WTC11 (cell line): ENCODE measurements around the gene IPO4. TPM values are rescaled to one million over a fixed set of nuclear protein-coding genes. Genes with fewer than 3 reads are reported as not detected.

Experiments used
- ATAC-seq: fragments of 200-7000 bp; cut with Tn5 transposase; 2 replicates; pipeline ENCODE4 v1.10.0; 2021; ENCODE audit warnings: mild to moderate bottlenecking, moderate library complexity
- CTCF ChIA-PET: fragments of 300-600 bp; sonication (Branson Sonifier 250); formaldehyde crosslinking; loops from one replicate; lab custom pipeline; 2021; ENCODE audit warnings: antibody characterized with exemption; lab: Charles Lee
- POLR2A ChIA-PET: fragments of 350-600 bp; sonication (Branson Sonifier 250); formaldehyde crosslinking; loops from one replicate; lab custom pipeline; 2021; ENCODE audit warnings: antibody characterized with exemption; lab: Charles Lee
- DNase-seq: peaks from one replicate; pipeline ENCODE4 v3.0.0; 2021; ENCODE audit warnings: low spot score
- H3K27ac Mint-ChIP-seq: 2 replicates; pipeline ENCODE4 v1.8.0; 2021; ENCODE audit warnings: mixed read lengths
- H3K27me3 Mint-ChIP-seq: 2 replicates; pipeline ENCODE4 v1.8.0; 2021; ENCODE audit warnings: low read depth, mild to moderate bottlenecking, moderate library complexity, mixed read lengths
- H3K36me3 Mint-ChIP-seq: 2 replicates; pipeline ENCODE4 v1.8.0; 2021; ENCODE audit warnings: mixed read lengths
- H3K4me1 Mint-ChIP-seq: 2 replicates; pipeline ENCODE4 v1.8.0; 2022; ENCODE audit warnings: mixed read lengths
- H3K4me3 Mint-ChIP-seq: 2 replicates; pipeline ENCODE4 v1.8.0; 2021; ENCODE audit warnings: mild to moderate bottlenecking, moderate library complexity, mixed read lengths
- H3K9me3 Mint-ChIP-seq: 2 replicates; pipeline ENCODE4 v1.8.0; 2021; ENCODE audit warnings: mixed read lengths
- CBFB ChIP-seq: sonication (generic); formaldehyde crosslinking; IDR thresholded peaks from 2 replicates; pipeline ENCODE4 v1.8.1; 2022; ENCODE audit warnings: mild to moderate bottlenecking, low read depth, missing genetic modification reagents
- CREM ChIP-seq: sonication (generic); formaldehyde crosslinking; IDR thresholded peaks from 2 replicates; pipeline ENCODE4 v1.8.1; 2022; ENCODE audit warnings: mild to moderate bottlenecking, missing genetic modification reagents, moderate library complexity
- EMX1 ChIP-seq: fragments of 250-450 bp; sonication (Bioruptor Pico); IDR thresholded peaks from 2 replicates; pipeline ENCODE4 v1.8.0; 2021; ENCODE audit warnings: mild to moderate bottlenecking
- ETV6 ChIP-seq: sonication (generic); formaldehyde crosslinking; IDR thresholded peaks from 2 replicates; pipeline ENCODE4 v1.8.1; 2022; ENCODE audit warnings: mild to moderate bottlenecking, missing genetic modification reagents
- FOXJ3 ChIP-seq: sonication (generic); formaldehyde crosslinking; IDR thresholded peaks from 2 replicates; pipeline ENCODE4 v1.9.0; 2021; ENCODE audit warnings: missing genetic modification reagents, mild to moderate bottlenecking, borderline replicate concordance
- KAT7 ChIP-seq: sonication (generic); formaldehyde crosslinking; IDR thresholded peaks from 2 replicates; pipeline ENCODE4 v1.8.1; 2023; ENCODE audit warnings: missing genetic modification reagents, mild to moderate bottlenecking, borderline replicate concordance
- MYBL2 ChIP-seq: sonication (generic); formaldehyde crosslinking; IDR thresholded peaks from 2 replicates; pipeline ENCODE4 v1.8.1; 2023; ENCODE audit warnings: mild to moderate bottlenecking, moderate library complexity, missing genetic modification reagents
- NR1H2 ChIP-seq: sonication (generic); formaldehyde crosslinking; IDR thresholded peaks from 2 replicates; pipeline ENCODE4 v1.9.0; 2021; ENCODE audit warnings: mild to moderate bottlenecking, moderate library complexity, missing genetic modification reagents
- OVOL2 ChIP-seq: fragments of 250-450 bp; sonication (Bioruptor Pico); IDR thresholded peaks from 2 replicates; pipeline ENCODE4 v1.9.0; 2021; ENCODE audit warnings: mild to moderate bottlenecking, borderline replicate concordance
- PREB ChIP-seq: sonication (generic); formaldehyde crosslinking; IDR thresholded peaks from 2 replicates; pipeline ENCODE4 v1.8.1; 2022; ENCODE audit warnings: mild to moderate bottlenecking, missing genetic modification reagents, moderate library complexity, borderline replicate concordance
- RORB ChIP-seq: fragments of 250-450 bp; sonication (Bioruptor Pico); IDR thresholded peaks from 2 replicates; pipeline ENCODE4 v1.9.0; 2021; ENCODE audit warnings: mild to moderate bottlenecking
- SOX15 ChIP-seq: fragments of 250-450 bp; sonication (Bioruptor Pico); IDR thresholded peaks from 2 replicates; pipeline ENCODE4 v1.9.0; 2021; ENCODE audit warnings: mild to moderate bottlenecking
- SP1 ChIP-seq: sonication (generic); formaldehyde crosslinking; conservative IDR thresholded peaks from 2 replicates; pipeline ENCODE4 v1.8.1; 2022; ENCODE audit warnings: missing genetic modification reagents
- ZNF138 ChIP-seq: sonication (generic); formaldehyde crosslinking; conservative IDR thresholded peaks from 2 replicates; pipeline ENCODE4 v1.8.1; 2022; ENCODE audit warnings: mild to moderate bottlenecking, moderate library complexity, missing genetic modification reagents
- ZNF232 ChIP-seq: sonication (generic); formaldehyde crosslinking; IDR thresholded peaks from 2 replicates; pipeline ENCODE4 v1.8.0; 2022; ENCODE audit warnings: mild to moderate bottlenecking, missing genetic modification reagents
- ZNF532 ChIP-seq: fragments of 250-450 bp; sonication (Bioruptor Pico); IDR thresholded peaks from 2 replicates; pipeline ENCODE4 v1.9.0; 2021; ENCODE audit warnings: mild to moderate bottlenecking, borderline replicate concordance
- total RNA-seq: library from RNA; stranded (reverse); gene quantifications from 3 replicates; pipeline ENCODE4 v1.2.3, GENCODE V29; 2021
- TF ChIP-seq, protein P1 (sequence below): fragments of 250-450 bp; sonication (Bioruptor Pico); IDR thresholded peaks from 2 replicates; pipeline ENCODE4 v1.9.0; 2021; ENCODE audit warnings: mild to moderate bottlenecking
- TF ChIP-seq, protein P2 (sequence below): fragments of 200-600 bp; IDR thresholded peaks from 2 replicates; pipeline ENCODE4 v1.8.0; 2022; ENCODE audit warnings: antibody characterized with exemption
- TF ChIP-seq, protein P3 (sequence below): fragments of 250-450 bp; sonication (Bioruptor Pico); IDR thresholded peaks from 2 replicates; pipeline ENCODE4 v2.1.2; 2022; ENCODE audit warnings: mild to moderate bottlenecking, moderate library complexity

The IPO4 gene
- total RNA-seq, 1 experiment from 2014 or later: 128 TPM

DNA sequence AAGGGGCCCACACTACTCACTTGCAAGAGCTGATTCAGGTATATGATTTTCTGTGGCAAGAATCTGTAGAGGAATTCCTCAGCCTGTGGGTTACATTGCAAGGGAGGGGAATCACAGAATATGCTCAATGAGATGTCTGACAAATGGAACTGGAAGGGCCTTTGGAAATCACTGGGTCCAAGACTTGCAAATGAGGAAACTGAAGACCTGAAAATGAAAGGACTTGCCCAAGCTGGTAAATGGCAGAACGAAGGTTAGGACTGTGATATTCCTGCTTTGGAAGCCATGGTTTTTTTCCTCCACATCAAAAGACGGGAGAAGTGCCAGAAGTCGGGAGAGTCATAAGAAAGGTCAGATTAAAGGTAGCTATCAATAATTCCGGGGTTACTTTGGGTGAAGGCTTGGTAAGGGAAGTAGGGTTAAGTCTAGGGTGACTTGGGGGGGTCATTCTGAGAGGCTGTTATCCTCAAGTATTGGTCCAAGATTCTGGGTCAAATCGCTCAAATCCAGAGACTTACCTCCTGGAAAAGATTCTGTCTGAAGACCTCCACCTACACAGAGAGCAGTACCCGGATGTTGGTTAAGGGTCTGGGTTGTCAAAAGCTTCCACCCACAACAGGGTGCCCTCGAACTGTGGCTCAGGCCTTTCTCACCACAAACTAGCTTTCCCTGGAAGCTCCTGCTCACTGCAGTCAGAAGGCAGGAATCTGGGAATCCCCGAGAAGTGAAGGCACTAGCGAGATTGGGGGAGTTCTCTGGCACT, 42.7 kb downstream of the IPO4 start:
- CTCF ChIA-PET: interaction anchor here (1.0 to 4.1 kb wide), 11 partner anchors 10 to 286 kb away, joined by 3 to 55 read pairs (median 7); partner anchors contain the start of genes DCAF11, DHRS1, IRF9 and MDP1
- H3K27me3 Mint-ChIP-seq: no peaks in the 10 kb centered on the region
- peak overlapping the region; percentile 65 for H3K27ac Mint-ChIP-seq
- ATAC-seq: no peak
- H3K9me3 Mint-ChIP-seq: no peaks in the 10 kb centered on the region
- peak overlapping the region; percentile 99 for H3K4me3 Mint-ChIP-seq
- TF ChIP-seq, protein P1, sequence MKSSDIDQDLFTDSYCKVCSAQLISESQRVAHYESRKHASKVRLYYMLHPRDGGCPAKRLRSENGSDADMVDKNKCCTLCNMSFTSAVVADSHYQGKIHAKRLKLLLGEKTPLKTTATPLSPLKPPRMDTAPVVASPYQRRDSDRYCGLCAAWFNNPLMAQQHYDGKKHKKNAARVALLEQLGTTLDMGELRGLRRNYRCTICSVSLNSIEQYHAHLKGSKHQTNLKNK: no peak
- TF ChIP-seq PREB (CRISPR knock-in tag): 0 out of 2 replicates have a peak, but pooled peaks have one; percentile 29
- TF ChIP-seq, all 79 proteins: peak for 1
- POLR2A ChIA-PET: interaction anchor here (0.6 to 3.3 kb wide), 8 partner anchors 9 to 96 kb away, joined by 3 to 24 read pairs (median 8); partner anchors contain the start of genes DCAF11, IRF9, MDP1 and NRL
- DNase-seq: no peak
- peaks cover 35% of the 10 kb centered on the region for H3K36me3 Mint-ChIP-seq
- H3K4me1 Mint-ChIP-seq: peaks cover 24% of the 10 kb centered on the region

DNA sequence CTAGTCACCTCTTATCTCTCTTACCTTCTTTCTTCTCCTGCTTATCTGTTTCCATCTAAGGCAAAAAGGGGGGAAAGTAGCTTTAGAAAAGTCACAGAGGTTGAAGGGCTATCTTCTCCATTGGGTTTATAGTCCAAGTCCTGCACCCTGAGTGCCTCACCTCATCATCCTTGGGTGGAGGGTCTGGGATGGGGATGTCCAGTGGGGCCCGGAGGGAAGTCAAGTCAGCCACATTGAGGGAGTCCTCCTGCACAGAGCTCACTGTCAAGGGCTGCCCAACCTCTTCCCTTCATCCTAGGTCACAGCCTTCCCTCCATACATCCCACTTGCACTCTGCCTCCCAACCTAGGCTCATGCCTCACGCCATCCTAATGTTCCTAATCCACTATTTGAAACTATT, 43.4 kb downstream of the IPO4 start:
- ATAC-seq (no peak), DNase-seq (no peak)
- no peaks in the 10 kb centered on the region for H3K9me3 Mint-ChIP-seq
- TF ChIP-seq PREB (CRISPR knock-in tag) (no peak), SP1 (CRISPR knock-in tag) (no peak), CREM (no peak), ZNF232 (CRISPR knock-in tag) (no peak), NR1H2 (CRISPR knock-in tag) (no peak), OVOL2 (CRISPR knock-in tag) (no peak), ZNF138 (CRISPR knock-in tag) (no peak), ETV6 (CRISPR knock-in tag) (no peak), KAT7 (CRISPR knock-in tag) (no peak), EMX1 (CRISPR knock-in tag) (no peak), CBFB (CRISPR knock-in tag) (no peak), SOX15 (no peak), RORB (CRISPR knock-in tag) (no peak), ZNF532 (CRISPR knock-in tag) (no peak), MYBL2 (CRISPR knock-in tag) (no peak), FOXJ3 (CRISPR knock-in tag) (no peak)
- TF ChIP-seq, protein P2, sequence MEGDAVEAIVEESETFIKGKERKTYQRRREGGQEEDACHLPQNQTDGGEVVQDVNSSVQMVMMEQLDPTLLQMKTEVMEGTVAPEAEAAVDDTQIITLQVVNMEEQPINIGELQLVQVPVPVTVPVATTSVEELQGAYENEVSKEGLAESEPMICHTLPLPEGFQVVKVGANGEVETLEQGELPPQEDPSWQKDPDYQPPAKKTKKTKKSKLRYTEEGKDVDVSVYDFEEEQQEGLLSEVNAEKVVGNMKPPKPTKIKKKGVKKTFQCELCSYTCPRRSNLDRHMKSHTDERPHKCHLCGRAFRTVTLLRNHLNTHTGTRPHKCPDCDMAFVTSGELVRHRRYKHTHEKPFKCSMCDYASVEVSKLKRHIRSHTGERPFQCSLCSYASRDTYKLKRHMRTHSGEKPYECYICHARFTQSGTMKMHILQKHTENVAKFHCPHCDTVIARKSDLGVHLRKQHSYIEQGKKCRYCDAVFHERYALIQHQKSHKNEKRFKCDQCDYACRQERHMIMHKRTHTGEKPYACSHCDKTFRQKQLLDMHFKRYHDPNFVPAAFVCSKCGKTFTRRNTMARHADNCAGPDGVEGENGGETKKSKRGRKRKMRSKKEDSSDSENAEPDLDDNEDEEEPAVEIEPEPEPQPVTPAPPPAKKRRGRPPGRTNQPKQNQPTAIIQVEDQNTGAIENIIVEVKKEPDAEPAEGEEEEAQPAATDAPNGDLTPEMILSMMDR: no peak
- TF ChIP-seq, protein P1: no peak
- TF ChIP-seq, protein P3, sequence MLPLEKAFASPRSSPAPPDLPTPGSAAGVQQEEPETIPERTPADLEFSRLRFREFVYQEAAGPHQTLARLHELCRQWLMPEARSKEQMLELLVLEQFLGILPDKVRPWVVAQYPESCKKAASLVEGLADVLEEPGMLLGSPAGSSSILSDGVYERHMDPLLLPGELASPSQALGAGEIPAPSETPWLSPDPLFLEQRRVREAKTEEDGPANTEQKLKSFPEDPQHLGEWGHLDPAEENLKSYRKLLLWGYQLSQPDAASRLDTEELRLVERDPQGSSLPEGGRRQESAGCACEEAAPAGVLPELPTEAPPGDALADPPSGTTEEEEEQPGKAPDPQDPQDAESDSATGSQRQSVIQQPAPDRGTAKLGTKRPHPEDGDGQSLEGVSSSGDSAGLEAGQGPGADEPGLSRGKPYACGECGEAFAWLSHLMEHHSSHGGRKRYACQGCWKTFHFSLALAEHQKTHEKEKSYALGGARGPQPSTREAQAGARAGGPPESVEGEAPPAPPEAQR: no peak
- H3K4me1 Mint-ChIP-seq: peaks cover 24% of the 10 kb centered on the region
- POLR2A ChIA-PET: interaction anchor here (1.8 to 3.3 kb wide), 2 partner anchors 31 to 63 kb away, joined by 9 to 24 read pairs; partner anchors contain the start of genes DCAF11 and NRL
- CTCF ChIA-PET: interaction anchor here (1.4 to 4.1 kb wide), 3 partner anchors 16 to 126 kb away, joined by 4 to 55 read pairs (median 12); partner anchors contain the start of gene IRF9
- no peak overlapping the region for H3K27ac Mint-ChIP-seq
- H3K36me3 Mint-ChIP-seq: peaks cover 29% of the 10 kb centered on the region
- H3K4me3 Mint-ChIP-seq: peak overlapping the region; percentile 99
- H3K27me3 Mint-ChIP-seq: no peaks in the 10 kb centered on the region
